NT2/D1 (cell line): ENCODE measurements around the gene C2orf80.

ENCODE experiments used
- DNase-seq: peaks from one replicate; pipeline ENCODE4 v3.0.0-alpha.2; 2011; ENCODE audit warnings: low read depth, low spot score
- H3K27me3 ChIP-seq: 2 replicates; pipeline ENCODE4 v1.6.0; 2011; ENCODE audit warnings: mild to moderate bottlenecking; ENCODE audit not compliant: insufficient read length, insufficient read depth
- H3K36me3 ChIP-seq: 2 replicates; pipeline ENCODE4 v1.6.1; 2011; ENCODE audit warnings: mild to moderate bottlenecking, low read length, mixed read lengths; ENCODE audit not compliant: insufficient read depth, insufficient read length
- H3K4me1 ChIP-seq: 2 replicates; pipeline ENCODE4 v1.5.1; 2011; ENCODE audit not compliant: insufficient read depth, insufficient read length
- H3K4me3 ChIP-seq: 2 replicates; pipeline ENCODE4 v1.5.1; 2011; ENCODE audit warnings: low read depth; ENCODE audit not compliant: insufficient read length
- H3K9ac ChIP-seq: 2 replicates; pipeline ENCODE4 v1.6.0; 2011; ENCODE audit warnings: low read depth; ENCODE audit not compliant: insufficient read length
- H3K9me3 ChIP-seq: 2 replicates; pipeline ENCODE4 v1.5.1; 2011; ENCODE audit warnings: mild to moderate bottlenecking, low read length; ENCODE audit not compliant: insufficient read depth
- SUZ12 ChIP-seq: IDR thresholded peaks from 2 replicates; pipeline ENCODE4 v1.6.1; 2011; ENCODE audit not compliant: insufficient read length, insufficient read depth; ENCODE audit errors: extremely low read depth
- YY1 ChIP-seq: IDR thresholded peaks from 2 replicates; pipeline ENCODE4 v1.6.1; 2011; ENCODE audit not compliant: insufficient read length, insufficient read depth
- ZNF274 ChIP-seq: IDR thresholded peaks from 2 replicates; pipeline ENCODE4 v1.6.1; 2011; ENCODE audit warnings: mild to moderate bottlenecking, low read depth, low read length

The C2orf80 gene

DNA sequence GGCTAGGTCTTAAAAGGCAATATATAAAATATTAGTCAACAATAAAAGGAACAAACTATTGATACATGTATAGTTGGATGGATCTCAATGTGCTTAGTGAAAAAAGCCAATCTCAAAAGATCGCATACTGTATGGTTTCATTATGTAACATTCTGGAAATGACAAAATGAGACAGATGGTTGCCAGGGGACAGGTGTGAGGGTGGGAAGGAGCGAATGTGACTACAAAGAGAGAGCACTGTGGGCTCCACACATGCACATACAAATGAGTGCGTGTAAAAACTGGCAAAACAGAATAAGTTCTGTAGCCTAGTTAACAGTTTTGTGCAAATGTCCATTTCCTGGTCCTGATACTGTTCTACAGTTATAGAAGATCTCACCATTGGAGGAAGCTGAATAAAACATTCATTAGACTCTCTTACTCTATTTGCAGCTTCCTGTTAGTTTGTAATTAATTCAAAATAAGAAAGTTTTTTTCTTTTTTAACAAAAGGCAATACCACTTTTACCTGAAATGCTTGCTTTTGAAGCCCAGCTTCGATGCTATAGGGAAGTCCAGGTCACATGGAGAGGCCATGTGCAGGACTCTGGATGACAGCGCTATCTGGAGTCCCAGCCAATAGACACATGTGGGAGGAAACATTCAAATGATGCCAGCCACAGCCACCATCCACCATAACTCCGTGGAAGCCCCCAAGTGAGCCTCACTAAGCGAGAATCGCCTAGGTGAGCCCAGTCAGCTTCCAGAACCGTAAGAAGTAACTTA lies 21.0 kb upstream of the C2orf80 start:
- H3K4me3 ChIP-seq = no peak overlapping the region
- peaks cover 2% of the 10 kb centered on the region for H3K4me1 ChIP-seq
- no peaks in the 10 kb centered on the region for H3K36me3 ChIP-seq
- no peaks in the 10 kb centered on the region for H3K9me3 ChIP-seq
- H3K27me3 ChIP-seq = no peaks in the 10 kb centered on the region
- TF ChIP-seq SUZ12 (no peak), YY1 (no peak), ZNF274 (no peak)
- no peak for DNase-seq
- H3K9ac ChIP-seq = no peak overlapping the region

DNA sequence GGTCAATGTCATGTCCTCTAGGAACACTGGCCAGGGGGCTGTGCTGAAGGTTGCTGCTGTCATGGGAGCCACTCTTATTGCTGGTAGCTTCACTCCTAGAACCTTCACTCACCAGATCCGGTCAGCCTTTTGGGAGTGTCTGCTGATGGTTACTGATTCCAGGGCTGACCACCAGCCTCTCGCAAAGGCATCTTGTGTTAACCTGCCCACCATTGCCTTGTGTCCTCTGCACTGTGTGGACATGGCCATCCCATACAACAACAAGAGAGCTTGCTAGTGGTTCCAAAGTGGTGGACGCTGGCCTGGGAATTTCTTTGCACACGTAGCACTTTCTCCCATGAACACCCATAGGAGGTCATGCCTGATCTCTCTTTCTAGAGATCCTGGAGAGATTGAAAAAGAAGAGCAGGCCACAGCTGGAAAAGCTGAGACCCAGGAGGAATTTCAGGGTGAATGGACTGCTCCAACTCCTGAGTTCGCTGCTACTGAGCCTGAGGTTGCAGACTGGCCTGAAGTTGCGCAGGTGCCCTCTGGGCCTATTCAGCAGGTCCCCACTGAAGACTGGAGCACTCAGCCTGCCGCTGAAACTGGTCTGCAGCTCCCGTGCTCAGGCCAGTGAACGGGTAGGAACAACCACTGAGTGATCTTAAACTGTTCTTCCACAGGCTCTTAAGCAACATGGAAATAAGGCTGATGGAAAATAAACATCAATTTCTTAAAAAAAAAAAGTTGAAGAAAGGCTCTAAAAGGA lies 18.7 kb upstream of the C2orf80 start:
- Histone ChIP-seq H3K27me3 (no peaks in the 10 kb centered on the region), H3K9ac (no peak overlapping the region), H3K4me1 (peaks cover 2% of the 10 kb centered on the region), H3K9me3 (no peaks in the 10 kb centered on the region), H3K4me3 (no peak overlapping the region), H3K36me3 (no peaks in the 10 kb centered on the region)
- DNase-seq = no peak
- no peak for TF ChIP-seq SUZ12
- no peak for TF ChIP-seq ZNF274
- no peak for TF ChIP-seq YY1

DNA sequence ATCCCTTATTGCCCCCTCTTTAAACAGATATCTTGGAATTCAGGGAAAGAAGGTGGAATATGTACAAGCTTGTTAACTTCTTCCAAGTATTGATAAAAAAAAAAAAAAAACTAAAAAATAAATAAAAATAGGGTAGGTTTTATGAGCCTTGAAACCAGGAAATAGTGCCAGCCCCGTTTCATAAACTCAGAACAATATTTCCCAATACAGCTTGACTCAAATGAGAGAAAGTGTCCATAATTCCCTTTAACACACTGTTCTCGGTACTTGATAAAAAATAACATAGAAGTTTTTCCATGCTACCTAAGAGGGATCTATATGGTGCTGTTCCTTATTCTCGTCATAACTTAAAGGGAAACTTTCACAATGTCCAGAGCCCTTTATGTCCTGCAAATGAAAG lies 17.9 kb upstream of the C2orf80 start:
- H3K4me3 ChIP-seq = no peak overlapping the region
- DNase-seq = no peak
- H3K4me1 ChIP-seq = peaks cover 2% of the 10 kb centered on the region
- H3K27me3 ChIP-seq = no peaks in the 10 kb centered on the region
- no peak overlapping the region for H3K9ac ChIP-seq
- no peaks in the 10 kb centered on the region for H3K9me3 ChIP-seq
- TF ChIP-seq ZNF274 = no peak
- no peak for TF ChIP-seq SUZ12
- TF ChIP-seq YY1 = no peak
- H3K36me3 ChIP-seq = no peaks in the 10 kb centered on the region

DNA sequence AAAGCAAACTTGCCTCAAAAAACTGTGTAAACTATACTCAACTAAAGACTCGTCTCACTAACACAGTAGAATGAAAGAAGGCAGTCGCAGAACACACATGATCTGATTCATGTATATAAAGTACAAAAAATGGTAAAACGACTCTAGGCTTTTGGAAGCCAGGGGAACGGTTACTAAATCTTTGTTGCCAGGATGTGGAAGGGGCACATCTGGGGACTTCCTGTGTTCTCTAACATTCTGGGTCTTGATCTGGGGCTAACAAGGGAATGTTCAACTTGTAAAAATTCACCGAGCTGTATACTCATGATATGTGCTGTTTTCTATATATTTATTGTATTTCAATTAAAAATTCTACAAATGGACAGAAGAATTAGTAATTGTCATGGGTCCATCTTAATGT lies 14.3 kb upstream of the C2orf80 start:
- TF ChIP-seq ZNF274 (no peak), SUZ12 (no peak)
- Histone ChIP-seq H3K9ac (no peak overlapping the region), H3K27me3 (no peaks in the 10 kb centered on the region), H3K4me1 (peaks cover 2% of the 10 kb centered on the region), H3K4me3 (no peak overlapping the region), H3K36me3 (no peaks in the 10 kb centered on the region), H3K9me3 (no peaks in the 10 kb centered on the region)
- no peak for DNase-seq

DNA sequence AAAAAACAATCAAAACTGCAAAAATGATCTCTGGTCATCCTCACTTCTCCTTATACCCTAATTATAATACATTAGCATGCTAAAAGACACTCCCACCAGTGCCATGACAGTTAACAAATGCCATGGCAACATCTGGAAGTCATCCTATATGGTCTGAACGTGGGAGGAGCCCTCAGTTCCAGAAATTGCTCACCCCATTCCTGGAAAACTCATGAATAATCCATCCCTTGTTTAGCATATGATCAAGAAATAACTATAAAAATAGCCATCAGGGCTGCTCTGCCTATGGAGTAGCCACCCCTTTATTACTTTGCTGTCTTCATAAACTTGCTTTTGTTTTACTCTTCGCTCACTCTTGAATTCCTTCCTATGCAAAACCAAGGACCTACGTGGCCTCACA lies 5.7 kb upstream of the C2orf80 start:
- TF ChIP-seq YY1 (no peak), SUZ12 (no peak), ZNF274 (no peak)

DNA sequence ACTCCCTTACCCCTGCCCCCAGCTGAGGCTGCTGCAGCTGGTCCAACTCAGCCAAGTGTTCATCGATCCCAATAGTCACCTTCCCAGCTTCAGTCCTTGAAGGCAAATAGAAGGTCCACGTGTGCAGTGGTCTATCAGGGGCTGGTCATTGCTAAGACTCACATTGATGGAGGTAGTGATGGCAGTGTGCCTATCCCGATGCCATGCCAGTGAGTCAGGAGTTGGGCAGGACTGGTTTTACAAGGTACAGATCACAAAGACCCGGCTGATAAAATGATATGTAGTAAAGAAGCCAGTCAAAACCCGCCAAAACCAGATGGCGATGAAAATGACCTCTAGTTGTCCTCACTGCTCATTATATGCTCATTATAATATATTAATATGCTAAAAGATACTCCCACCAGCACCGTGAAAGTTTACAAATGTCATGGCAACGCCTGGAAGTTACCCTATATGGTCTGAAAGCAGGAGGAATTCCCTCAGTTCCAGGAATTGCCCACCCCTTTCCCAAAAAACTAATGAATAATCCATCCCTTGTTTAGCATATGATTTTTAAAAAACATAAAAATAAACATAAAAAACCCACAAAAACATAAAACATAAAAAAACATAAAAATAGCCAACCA lies 2.9 kb upstream of the C2orf80 start:
- no peak overlapping the region for H3K4me3 ChIP-seq
- no peaks in the 10 kb centered on the region for H3K27me3 ChIP-seq
- H3K4me1 ChIP-seq = no peaks in the 10 kb centered on the region
- H3K9me3 ChIP-seq = no peaks in the 10 kb centered on the region
- H3K36me3 ChIP-seq = no peaks in the 10 kb centered on the region
- H3K9ac ChIP-seq = no peak overlapping the region
- TF ChIP-seq YY1 = no peak
- no peak for TF ChIP-seq ZNF274
- TF ChIP-seq SUZ12 = no peak
- no peak for DNase-seq

More for the DNA sequence above, 5.7 kb upstream of the C2orf80 start:
- H3K4me1 ChIP-seq = no peaks in the 10 kb centered on the region
- no peaks in the 10 kb centered on the region for H3K27me3 ChIP-seq
- H3K4me3 ChIP-seq = no peak overlapping the region
- no peak for DNase-seq
- H3K36me3 ChIP-seq = no peaks in the 10 kb centered on the region
- H3K9ac ChIP-seq = no peak overlapping the region
- H3K9me3 ChIP-seq = no peaks in the 10 kb centered on the region

DNA sequence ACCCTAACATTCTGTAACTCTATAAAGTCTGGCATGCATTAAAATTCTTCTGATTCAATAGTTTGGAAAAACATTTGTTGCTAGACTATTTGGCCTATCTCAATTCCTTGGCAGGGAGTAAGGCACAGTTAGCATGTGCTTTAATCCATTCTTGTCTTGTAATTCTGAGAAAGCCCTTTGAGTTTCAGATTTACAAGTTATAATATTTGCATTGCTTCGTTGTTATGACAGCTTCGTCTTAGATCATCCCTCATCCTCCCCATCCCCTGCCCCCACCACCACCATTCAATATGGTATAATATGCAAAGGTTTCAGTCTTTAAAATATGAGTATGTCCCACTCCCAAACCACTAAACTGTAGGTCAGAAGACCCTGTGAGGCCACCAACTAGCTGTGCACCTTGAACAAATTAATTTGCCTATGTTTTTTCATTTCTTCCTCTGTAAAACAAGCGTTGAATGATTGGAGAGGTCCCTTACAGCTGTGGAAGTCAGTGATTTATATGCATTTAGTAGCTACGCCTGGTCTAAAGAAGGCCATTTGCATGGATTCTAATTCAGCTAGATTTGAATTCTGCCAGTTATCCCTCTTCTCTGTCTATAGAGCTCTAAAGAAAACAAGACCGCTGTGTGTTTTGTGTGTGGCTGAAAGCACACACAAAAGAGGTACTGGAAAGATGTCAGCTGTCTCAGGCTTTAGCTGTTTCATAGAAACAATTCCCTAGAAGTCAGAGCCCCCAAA lies 591 bp downstream of the C2orf80 start:
- no peaks in the 10 kb centered on the region for H3K9me3 ChIP-seq
- no peaks in the 10 kb centered on the region for H3K36me3 ChIP-seq
- H3K4me1 ChIP-seq = no peaks in the 10 kb centered on the region
- TF ChIP-seq ZNF274 (no peak), SUZ12 (no peak), YY1 (no peak)
- H3K9ac ChIP-seq = no peak overlapping the region
- no peaks in the 10 kb centered on the region for H3K27me3 ChIP-seq
- H3K4me3 ChIP-seq = no peak overlapping the region
- DNase-seq = no peak
